Gastrocnemius medialis (tissue), 4 donors: Measurements from ENCODE around the gene OGFR.

ENCODE experiments used
- CTCF ChIP-seq, 5 experiments: fragments of 450-650 bp in 3 of 5; fragments of 200-600 bp in 2 of 5; sonication (generic) in 2 of 5; IDR thresholded peaks in 4 of 5; conservative IDR thresholded peaks in 1 of 5; 1 replicate in 4 of 5; 2 replicates in 1 of 5; pipeline ENCODE4 v1.5.1; 2016 to 2019; ENCODE audit warnings: antibody characterized with exemption in 5 of 5, mild to moderate bottlenecking in 3 of 5, moderate library complexity in 3 of 5
- POLR2A ChIP-seq, 2 donors: fragments of 450-650 bp; IDR thresholded peaks; one replicate each; pipeline ENCODE4 v1.6.1; 2017; ENCODE audit warnings: antibody characterized with exemption in 2 of 2, mild to moderate bottlenecking in 2 of 2, moderate library complexity in 2 of 2

DNA sequence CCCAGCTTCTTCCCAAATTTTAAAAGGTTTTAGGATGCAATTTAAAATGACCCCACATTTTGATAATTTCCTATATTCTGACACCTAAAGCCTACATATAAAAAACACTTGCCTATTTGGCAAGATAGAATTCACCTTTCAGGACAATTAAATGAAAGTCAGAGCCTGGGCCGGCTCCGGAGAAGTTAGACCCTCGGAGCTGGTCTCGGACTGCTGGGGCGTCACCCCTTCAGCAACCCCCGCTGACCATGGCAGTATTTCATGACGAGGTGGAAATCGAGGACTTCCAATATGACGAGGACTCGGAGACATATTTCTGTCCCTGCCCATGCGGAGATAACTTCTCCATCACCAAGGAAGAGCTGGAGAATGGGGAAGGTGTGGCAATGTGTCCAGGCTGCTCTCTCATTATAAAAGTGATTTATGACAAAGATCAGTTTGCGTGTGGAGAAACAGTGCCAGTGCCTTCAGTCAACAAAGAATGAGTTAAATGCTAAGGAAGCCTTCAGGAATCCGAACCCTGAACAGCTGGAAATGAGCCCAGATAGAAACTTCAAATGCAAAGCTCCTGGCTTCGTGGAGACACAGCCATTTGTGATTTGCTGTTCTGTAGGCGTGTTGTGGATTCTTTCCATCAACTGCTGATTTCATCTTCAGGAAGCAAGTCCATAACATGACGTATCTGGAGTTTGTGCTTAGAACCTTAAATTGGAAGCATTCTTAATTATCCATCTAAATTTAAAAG lies 41.0 kb downstream of the OGFR start:
- TF ChIP-seq CTCF (IDR thresholded peaks at IDR 0.05 in 4 of 5, conservative IDR thresholded peaks at IDR 0.05 in 1 of 5) = no peak
- no peak for TF ChIP-seq POLR2A (IDR thresholded peaks at IDR 0.05)
